Body of pancreas (tissue), 4 donors: ENCODE data around the gene CDK5RAP2. TPM values are rescaled to one million over a fixed set of nuclear protein-coding genes. Genes with fewer than 3 reads are reported as not detected.

ENCODE experiments used
- ATAC-seq: fragments of 150-250 bp; one replicate; pipeline ENCODE4 v1.9.1; 2016
- DNase-seq, 4 donors: peaks; one replicate each; pipeline ENCODE4 v3.0.0-alpha.2; 2019
- H3K27ac ChIP-seq, 4 donors: fragments of 200-600 bp; sonication (generic); 1 replicate in 3 of 4; 2 replicates in 1 of 4; pipeline versions ENCODE4 v1.5.1 to v1.6.1; 2016 to 2019; ENCODE audit warnings: mild to moderate bottlenecking in 1 of 4, mixed read lengths in 1 of 4, moderate library complexity in 1 of 4
- H3K27me3 ChIP-seq, 2 donors: fragments of 200-600 bp; sonication (generic); one replicate each; pipeline ENCODE4 v1.6.0; 2016; ENCODE audit warnings: mild to moderate bottlenecking in 1 of 2
- H3K36me3 ChIP-seq, 2 donors: fragments of 200-600 bp; sonication (generic); replicated peaks in 1 of 2; 2 replicates each; pipeline ENCODE4 v1.5.1; 2016; ENCODE audit warnings: low read depth in 2 of 2; ENCODE audit not compliant: insufficient read depth in 1 of 2
- H3K4me1 ChIP-seq: fragments of 200-600 bp; sonication (generic); one replicate; pipeline ENCODE4 v1.6.0; 2016
- H3K4me3 ChIP-seq, 2 donors: fragments of 200-600 bp; sonication (generic); 1 replicate in 1 of 2; 2 replicates in 1 of 2; pipeline ENCODE4 v1.5.1; 2016 to 2019
- H3K9me3 ChIP-seq, 3 donors: fragments of 200-600 bp; sonication (generic); 1 replicate in 2 of 3; 2 replicates in 1 of 3; pipeline ENCODE4 v1.5.1; 2016
- CTCF ChIP-seq, 7 experiments: fragments of 450-650 bp in 4 of 7; fragments of 200-600 bp in 3 of 7; sonication (generic) in 3 of 7; IDR thresholded peaks; one replicate each; pipeline ENCODE4 v1.5.1; 2016 to 2019; ENCODE audit warnings: antibody characterized with exemption in 7 of 7
- POLR2A ChIP-seq, 3 donors: fragments of 450-650 bp; IDR thresholded peaks; one replicate each; pipeline ENCODE4 v1.6.1; 2016; ENCODE audit warnings: antibody characterized with exemption in 3 of 3, mild to moderate bottlenecking in 2 of 3
- WGBS, 2 donors: methylation state at CpG; one replicate each; pipeline ENCODE4 v1.1.5; 2017; 5-methylcytosine and 5-hydroxymethylcytosine counted together
- intact Hi-C: fragments of 100-400 bp; cut with DNase I; formaldehyde crosslinking; loops from one replicate; pipeline ENCODE4 v1.15.1; 2023
- total RNA-seq, 2 donors: library from RNA; depleted of rRNA; stranded (reverse); fragments of >200 nt; gene quantifications; one replicate each; pipeline ENCODE4 v1.1.0, GENCODE V29; 2016

The CDK5RAP2 gene
- total RNA-seq, 2 donors from 2014 or later, result 21.5 to 45.5 TPM

GRCh38 chr9:120390637-120391190, 189.3 kb downstream of the CDK5RAP2 start:
- no peaks in the 10 kb centered on the region for H3K27me3 ChIP-seq
- H3K9me3 ChIP-seq, result no peaks in the 10 kb centered on the region
- H3K4me1 ChIP-seq, result peaks cover 14% of the 10 kb centered on the region
- no peak for TF ChIP-seq POLR2A (IDR thresholded peaks at IDR 0.05)
- no peak for TF ChIP-seq CTCF (IDR thresholded peaks at IDR 0.05)
- H3K36me3 ChIP-seq, result peaks cover 0 to 14% of the 10 kb centered on the region in 2 donors
- ATAC-seq (no peak), DNase-seq (no peak)
- intact Hi-C loops, result no loop called here
- no peak overlapping the region for H3K27ac ChIP-seq
- 60 to 62% methylated on average over 12 of the region's 12 CpGs for WGBS, 2 donors
- H3K4me3 ChIP-seq, result no peak overlapping the region

DNA sequence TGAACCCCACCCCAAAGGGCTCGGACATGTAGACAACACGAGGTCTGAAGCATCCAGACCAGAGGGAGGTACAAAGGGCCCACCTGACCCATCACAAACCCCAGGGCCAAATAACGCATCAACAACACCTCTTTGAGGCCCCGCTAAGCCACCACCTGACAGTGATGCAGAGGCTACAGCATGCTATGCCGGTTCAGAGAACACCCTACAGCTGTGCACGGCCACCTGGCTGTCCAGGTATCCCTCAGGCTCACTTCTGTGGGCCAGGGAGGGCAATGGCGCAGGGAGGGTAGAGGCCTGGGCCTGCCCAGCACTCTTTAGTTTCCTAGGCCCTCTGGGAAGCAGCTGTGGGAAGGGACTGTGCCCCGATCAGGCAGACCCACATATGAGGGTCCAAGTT, 190.1 kb downstream of the CDK5RAP2 start:
- ATAC-seq (no peak), DNase-seq (no peak)
- 96% methylated on average over 5 to 8 of the region's 8 CpGs for WGBS, 2 donors
- Histone ChIP-seq H3K9me3 (no peaks in the 10 kb centered on the region), H3K27me3 (no peaks in the 10 kb centered on the region), H3K36me3 (peaks cover 0 to 14% of the 10 kb centered on the region in 2 donors), H3K4me1 (peaks cover 23% of the 10 kb centered on the region), H3K4me3 (no peak overlapping the region), H3K27ac (no peak overlapping the region)
- intact Hi-C loops, result no loop called here
- no peak for TF ChIP-seq CTCF (IDR thresholded peaks at IDR 0.05)
- TF ChIP-seq POLR2A (IDR thresholded peaks at IDR 0.05), result no peak

- no peaks in the 10 kb centered on the region for H3K27me3 ChIP-seq
- DNase-seq, result no peak
- no peak overlapping the region for H3K27ac ChIP-seq
- TF ChIP-seq POLR2A (IDR thresholded peaks at IDR 0.05), result no peak
- no peak for TF ChIP-seq CTCF (IDR thresholded peaks at IDR 0.05)
- intact Hi-C loops, result no loop called here
- H3K36me3 ChIP-seq, result peaks cover 0 to 13% of the 10 kb centered on the region in 2 donors
- 84 to 85% methylated on average over 4 of the region's 4 CpGs for WGBS, 2 donors
- peaks cover 28% of the 10 kb centered on the region for H3K4me1 ChIP-seq
- no peak overlapping the region for H3K4me3 ChIP-seq
- no peak for ATAC-seq
- no peaks in the 10 kb centered on the region for H3K9me3 ChIP-seq
Observed at GRCh38 chr9:120389300-120389699, 190.7 kb downstream of the CDK5RAP2 start.

GRCh38 chr9:120388003-120388855, 191.7 kb downstream of the CDK5RAP2 start:
- intact Hi-C loops, result no loop called here
- no peak for ATAC-seq

GRCh38 chr9:120387257-120388002, 192.5 kb downstream of the CDK5RAP2 start:
- DNase-seq (no peak), ATAC-seq (no peak)
- Histone ChIP-seq H3K27ac (peak overlapping the region; percentile 29 to 55 (median 50)), H3K4me3 (no peak overlapping the region), H3K27me3 (no peaks in the 10 kb centered on the region), H3K9me3 (no peaks in the 10 kb centered on the region), H3K36me3 (peaks cover 0 to 1% of the 10 kb centered on the region in 2 donors), H3K4me1 (peaks cover 38% of the 10 kb centered on the region)
- intact Hi-C loops, result no loop called here
- TF ChIP-seq POLR2A (IDR thresholded peaks at IDR 0.05) (no peak), CTCF (IDR thresholded peaks at IDR 0.05) (no peak)
- 87 to 88% methylated on average over 14 of the region's 14 CpGs for WGBS, 2 donors

More at GRCh38 chr9:120388003-120388855, 191.7 kb downstream of the CDK5RAP2 start:
- Histone ChIP-seq H3K4me3 (no peak overlapping the region), H3K9me3 (no peaks in the 10 kb centered on the region), H3K36me3 (peaks cover 0 to 4% of the 10 kb centered on the region in 2 donors), H3K4me1 (peaks cover 38% of the 10 kb centered on the region), H3K27me3 (no peaks in the 10 kb centered on the region), H3K27ac (no peak overlapping the region)
- DNase-seq, result no peak
- no peak for TF ChIP-seq POLR2A (IDR thresholded peaks at IDR 0.05)
- WGBS, 2 donors, result 92 to 93% methylated on average over 16 to 24 of the region's 24 CpGs
